GM18505 (cell line): Measurements from ENCODE around the gene APOL2.

Experiments used
- ATAC-seq: cut with Tn5 transposase; IDR thresholded peaks from one replicate; pipeline ENCODE4 v1.9.1; 2021; ENCODE audit not compliant: unreplicated experiment
- POLR2A ChIP-seq: IDR thresholded peaks from 4 replicates; pipeline ENCODE4 v1.6.1; 2011; ENCODE audit warnings: borderline replicate concordance; ENCODE audit not compliant: insufficient read depth, insufficient read length; ENCODE audit errors: extremely low read depth

The APOL2 gene

GRCh38 chr22:36182056-36182455 is 57.3 kb downstream of the APOL2 start:
- TF ChIP-seq POLR2A = no peak
- ATAC-seq = no peak

- no peak for TF ChIP-seq POLR2A
- ATAC-seq = no peak
Measured at GRCh38 chr22:36180928-36181327, 58.4 kb downstream of the APOL2 start.

- no peak for ATAC-seq
- TF ChIP-seq POLR2A = no peak
Measured at GRCh38 chr22:36180038-36180880, 59.1 kb downstream of the APOL2 start.

GRCh38 chr22:36177160-36177559 is 62.2 kb downstream of the APOL2 start:
- ATAC-seq = no peak
- TF ChIP-seq POLR2A = no peak
